ENCODE data around the gene DLG2.
"Not testable (repeated sequence)": the region's sequence is repeated elsewhere in the genome, so short reads cannot be mapped to it uniquely, and the experiment has no call there.

Gene DLG2

DNA sequence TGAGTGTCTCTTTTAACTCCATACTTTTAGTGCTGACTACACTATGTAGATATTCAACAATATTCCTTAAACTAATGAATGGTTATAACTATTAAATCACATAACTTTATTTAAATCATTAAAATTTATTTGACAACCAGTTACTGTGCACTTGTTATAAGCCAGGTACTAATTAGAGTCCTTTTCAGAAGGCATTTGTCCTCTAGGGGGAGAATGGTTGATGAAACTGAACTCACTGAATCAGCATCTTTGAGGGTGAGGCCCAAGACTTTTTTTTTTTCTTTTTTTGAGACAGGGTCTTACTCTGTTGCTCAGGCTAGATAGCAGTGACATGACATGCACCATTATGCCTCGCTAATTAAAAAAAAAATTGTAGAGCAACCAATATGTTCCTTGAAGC is 1825.3 kb downstream of the DLG2 start:
- DNase-seq (ENCODE audit: low read depth in 3 of 3), result no peak

DNA sequence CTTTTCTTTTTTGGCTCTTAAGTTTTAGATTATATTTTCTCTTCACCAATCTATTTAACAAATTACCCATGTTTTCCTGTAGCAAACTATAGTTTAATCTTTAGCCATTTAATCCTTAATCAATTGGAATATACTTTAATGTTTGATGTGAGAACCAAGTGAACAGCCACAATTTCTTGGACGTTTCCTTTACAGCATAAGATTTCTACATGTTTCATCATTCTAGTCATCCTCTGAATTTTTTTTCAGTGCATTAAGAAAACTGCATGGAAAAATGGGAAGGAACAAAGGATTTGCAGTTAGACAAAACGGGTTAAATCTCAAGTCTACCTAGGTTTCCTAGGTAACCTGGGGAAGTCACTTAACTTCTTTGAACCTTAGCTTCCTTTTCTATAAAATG is 1833.8 kb downstream of the DLG2 start:
- no peak for DNase-seq (ENCODE audit: low read depth in 3 of 3)

DNA sequence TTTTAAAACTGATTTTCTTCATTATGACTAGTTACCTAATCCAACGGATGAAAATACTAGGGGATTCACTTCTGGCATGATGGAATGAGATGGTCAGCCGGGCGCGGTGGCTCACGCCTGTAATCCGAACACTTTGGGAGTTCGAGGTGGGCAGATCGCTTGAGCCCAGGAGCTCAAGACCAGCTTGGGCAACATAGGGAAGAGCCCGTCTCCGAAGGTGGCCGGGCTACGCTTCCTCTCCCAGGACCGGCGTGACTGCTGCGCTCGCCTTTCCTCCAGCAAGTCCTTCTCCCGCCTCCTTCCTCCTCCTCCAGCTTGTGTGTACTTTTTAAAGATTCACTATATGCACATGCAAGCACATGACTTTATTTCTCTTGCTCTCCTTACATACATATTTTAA is 1835.6 kb downstream of the DLG2 start:
- DNase-seq (ENCODE audit: low read depth in 3 of 3), result no peak

DNA sequence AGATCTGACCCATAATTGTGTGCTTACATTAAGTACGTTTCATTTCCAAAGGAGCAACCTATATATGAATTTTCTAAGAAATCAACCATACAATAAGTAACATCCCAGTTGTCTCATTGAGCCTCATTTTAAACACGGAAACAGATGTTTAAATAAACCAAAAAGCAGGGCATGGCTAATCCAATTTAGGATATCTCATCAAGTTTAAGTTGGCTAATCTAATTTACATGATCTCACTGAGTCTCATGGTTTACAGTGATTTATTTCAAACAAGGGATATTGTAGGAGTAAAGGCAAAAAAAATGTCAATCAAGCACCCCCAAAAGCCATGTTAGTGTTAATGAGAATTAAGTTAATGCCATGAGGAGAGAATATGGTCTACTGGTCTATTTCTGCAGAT is 1841.2 kb downstream of the DLG2 start:
- DNase-seq (ENCODE audit: low read depth in 3 of 3), result no peak

DNA sequence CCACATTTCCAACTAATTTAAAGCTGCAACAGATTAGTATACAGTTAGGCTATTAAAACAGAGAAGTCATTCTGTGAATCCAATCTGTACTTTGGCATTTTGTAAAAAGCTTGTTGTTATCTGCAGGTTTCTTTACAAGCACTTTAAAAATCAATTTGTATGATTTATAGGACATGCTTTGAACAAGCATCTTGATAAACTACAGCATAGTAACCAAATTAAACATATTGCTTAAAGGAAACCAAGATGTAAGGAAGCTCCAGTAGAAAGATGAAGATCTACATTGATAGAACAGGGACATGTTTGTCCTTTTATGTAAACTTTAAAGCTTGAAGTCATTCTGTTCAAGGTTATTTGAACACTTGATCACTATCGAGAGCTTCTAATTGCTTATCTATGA is 1842.7 kb downstream of the DLG2 start:
- no peak for DNase-seq (ENCODE audit: low read depth in 3 of 3)

DNA sequence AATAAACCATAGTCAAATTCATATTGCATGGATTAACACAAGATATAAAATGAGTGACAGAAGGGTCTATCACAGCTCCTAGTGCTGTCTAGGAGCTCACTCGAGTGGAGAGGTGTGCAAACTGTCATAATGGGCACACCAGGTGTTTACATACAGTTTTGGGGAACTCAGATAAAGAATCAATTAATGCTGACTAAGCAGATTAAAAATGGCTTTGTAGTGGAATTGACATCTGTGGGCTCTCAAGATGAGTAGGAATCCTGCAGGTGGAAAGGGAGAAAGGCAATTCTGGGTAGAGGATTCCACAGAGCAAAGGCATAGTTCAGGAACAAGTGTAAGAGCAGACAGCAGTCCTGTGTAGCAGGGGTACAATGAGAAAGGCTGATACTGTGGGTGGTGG is 1844.8 kb downstream of the DLG2 start:
- no peak for DNase-seq (ENCODE audit: low read depth in 3 of 3)

DNA sequence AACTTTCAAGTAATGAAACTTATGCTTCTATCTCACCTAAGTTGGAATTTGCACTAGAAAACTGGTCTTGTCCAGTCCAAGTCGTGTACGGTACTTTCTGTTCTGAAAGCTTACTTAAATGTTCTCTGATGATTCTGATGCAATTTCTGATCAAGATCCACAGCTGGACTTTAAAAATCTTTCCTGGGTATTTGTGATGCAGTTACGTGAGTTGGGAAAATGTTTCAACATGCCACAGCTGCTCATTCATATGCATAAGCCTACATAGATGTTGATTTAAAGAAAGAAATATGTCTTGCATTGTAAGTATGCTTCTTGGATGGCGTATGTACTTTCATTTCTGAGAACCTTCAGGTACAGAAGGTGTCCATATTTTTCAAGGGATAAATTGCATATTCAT is 1847.3 kb downstream of the DLG2 start:
- DNase-seq (ENCODE audit: low read depth in 3 of 3), result no peak

DNA sequence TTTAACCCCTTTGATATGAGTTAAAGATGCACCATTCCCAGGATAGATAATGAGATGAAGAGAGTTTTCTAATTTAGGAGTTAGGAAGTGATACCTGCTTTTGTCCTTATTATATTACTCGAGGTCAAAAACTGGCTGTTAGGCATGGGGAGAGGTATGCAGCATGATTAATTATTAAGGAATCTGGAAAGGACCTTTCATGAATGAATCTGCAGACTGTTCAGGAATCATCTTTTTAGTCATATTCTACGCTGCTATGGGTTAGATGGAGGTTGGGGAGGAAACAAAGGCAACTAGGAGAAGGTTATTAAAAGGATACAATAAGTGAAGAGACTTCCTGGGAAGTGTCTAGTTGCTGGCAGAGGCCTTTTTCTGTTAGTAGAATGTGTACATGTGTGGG is 1848.5 kb downstream of the DLG2 start:
- no peak for DNase-seq (ENCODE audit: low read depth in 3 of 3)

DNA sequence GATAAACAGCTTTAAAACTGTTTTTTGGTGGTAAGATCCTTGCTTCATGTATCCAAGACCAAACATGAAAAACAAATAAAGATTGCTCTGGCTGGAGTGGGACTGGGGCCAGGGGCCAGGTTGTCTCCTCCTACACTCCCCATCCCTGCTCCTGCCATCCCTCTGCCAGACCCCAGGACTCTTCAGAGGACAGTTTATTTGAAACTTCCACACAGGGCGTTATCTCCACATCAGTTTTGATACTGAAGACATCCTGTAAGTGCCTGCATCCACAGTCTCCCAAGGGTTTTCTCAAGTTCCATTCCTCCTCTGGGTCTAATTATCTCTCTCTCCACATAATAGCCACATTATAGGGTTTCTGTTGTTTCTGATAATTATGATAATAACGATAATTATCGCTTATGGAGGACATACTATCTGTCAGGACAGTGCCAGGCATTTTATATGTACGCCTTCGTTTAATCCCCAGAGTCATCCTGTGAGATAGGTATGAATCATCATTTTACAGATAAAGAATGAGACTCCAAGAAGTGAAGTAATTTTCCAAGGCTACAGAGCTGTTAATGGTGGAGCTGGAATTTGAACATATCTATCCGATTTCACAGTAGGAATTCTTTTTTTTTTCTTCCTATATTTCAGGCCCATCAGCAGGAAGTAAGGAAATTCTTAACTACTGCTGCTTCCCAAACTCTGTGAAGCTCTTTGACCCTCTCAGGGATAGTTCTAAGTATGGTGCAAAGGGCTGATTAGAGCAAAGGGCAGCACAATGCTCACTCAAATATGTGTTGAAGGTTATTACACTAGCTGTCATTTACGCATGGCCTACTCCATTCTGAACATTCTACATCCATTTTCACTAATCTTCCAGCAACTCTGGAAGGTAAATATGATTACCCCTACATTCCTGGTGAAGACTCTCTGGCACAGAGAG is 1852.9 kb downstream of the DLG2 start:
- DNase-seq (ENCODE audit: low read depth in 3 of 3), result no peak

DNA sequence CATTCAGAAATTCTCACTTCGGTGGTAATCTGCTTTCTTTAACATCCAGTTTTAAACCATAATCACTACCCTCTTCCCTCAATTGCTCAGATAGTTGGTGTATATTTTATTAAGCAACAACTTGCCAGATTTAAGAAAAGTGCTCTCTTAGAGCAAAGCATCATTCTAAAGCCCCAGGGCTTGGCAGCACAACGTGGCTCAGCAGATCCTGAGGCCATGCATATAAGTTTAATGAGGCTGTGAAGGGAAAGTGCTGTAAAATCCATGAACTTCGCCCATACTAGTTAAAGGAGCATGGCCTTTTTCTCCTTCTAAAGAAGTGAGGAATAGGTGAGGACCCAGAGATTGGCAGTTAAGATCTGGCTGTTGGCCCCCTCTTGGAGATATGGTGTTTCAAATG is 1858.7 kb downstream of the DLG2 start:
- DNase-seq (ENCODE audit: low read depth in 3 of 3), result no peak

DNA sequence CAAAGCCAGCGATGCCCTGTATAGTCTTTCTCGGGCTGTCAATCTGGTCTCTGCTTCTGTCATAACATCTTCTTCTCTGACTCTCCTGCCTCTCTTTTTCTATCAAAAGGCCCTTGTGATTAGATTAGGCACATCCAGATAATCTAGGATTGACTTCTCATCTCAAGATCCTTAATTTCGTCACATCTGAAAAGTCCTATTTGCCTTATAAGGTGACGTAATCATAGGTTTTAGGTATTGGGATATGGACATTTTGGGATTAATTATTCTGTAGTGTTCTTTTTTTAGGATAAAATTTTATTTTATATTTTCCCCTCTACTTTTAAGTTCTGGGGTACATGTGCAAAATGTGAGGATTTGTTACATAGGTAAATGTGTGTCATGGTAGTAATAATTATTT is 1860.2 kb downstream of the DLG2 start:
- no peak for DNase-seq (ENCODE audit: low read depth in 3 of 3)

DNA sequence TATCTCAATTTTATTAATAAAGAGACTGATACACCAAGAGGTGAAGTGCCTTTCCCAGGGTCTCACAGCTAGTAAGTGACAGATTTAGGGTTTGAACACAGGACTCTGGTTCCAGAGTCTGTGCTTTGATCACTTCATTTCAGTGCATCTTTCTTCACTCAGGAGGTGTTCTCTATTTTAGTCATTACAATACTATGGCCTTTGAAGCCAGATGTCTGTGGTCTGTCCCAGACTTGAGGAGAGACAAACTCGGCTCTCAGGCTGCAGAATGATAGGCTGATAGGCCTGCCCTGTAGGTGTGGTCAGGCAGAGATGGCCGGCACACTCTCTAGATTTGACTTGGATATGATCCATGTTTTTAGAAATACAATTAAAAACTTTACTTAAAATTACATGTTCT is 1862.5 kb downstream of the DLG2 start:
- no peak for DNase-seq (ENCODE audit: low read depth in 3 of 3)

DNA sequence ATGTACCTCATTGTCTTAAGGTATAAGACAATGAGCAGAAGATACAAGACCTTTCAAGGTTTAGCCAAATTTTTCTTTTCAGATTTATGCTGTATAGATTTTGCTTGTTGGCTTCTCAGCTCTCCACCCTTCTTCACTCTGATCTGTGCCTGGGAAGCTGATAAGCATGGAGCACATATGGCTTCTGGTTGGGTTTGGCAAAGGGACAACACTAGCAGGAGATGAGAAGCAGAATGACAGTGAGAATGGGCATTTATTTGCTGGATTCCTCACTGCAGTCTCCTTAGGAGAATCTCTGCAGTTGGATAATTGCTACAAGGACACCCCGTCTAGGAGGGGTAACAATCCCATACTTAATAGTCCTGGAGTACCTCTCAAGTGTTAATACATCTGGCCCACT is 1866.2 kb downstream of the DLG2 start:
- DNase-seq (ENCODE audit: low read depth in 3 of 3), result no peak

DNA sequence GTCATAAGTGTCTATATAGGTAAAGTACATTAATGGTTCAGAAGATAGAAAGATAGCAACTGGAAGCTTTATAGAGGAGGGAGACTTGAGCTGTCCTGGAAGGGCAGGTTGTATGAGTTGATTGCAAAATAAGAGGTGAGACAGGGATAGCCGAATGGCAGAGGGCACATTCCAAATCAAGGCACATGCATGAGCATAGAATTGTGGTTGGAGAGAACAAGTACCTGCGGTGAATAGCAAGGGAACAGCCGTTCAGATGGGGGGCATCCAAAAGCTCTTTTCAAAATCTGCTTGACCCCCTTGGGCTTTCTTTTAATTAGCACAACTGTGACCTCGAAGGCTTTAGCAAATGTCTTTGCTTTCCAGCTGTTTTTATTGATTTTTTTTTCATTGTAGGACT is 1868.0 kb downstream of the DLG2 start:
- DNase-seq (ENCODE audit: low read depth in 3 of 3), result no peak

DNA sequence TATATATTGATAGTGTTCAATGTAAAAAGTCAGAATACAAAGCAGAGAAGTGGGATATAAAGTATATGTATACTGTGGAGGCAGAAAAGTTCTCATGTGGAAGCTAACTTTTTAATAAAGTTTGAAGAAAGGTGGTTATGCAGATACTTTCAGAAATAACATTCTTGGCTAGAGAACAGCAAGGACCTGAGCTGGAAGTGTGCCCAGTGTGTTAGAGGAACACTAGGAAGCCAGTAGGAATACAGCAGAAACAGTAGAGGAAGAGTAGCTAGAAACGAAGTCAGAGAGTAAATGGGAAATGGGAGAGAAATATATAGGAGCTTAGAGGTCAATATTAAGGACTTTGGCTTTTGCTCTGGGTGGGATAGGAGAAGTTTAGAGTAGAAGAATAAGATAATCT is 1876.1 kb downstream of the DLG2 start:
- no peak for DNase-seq (ENCODE audit: low read depth in 3 of 3)

DNA sequence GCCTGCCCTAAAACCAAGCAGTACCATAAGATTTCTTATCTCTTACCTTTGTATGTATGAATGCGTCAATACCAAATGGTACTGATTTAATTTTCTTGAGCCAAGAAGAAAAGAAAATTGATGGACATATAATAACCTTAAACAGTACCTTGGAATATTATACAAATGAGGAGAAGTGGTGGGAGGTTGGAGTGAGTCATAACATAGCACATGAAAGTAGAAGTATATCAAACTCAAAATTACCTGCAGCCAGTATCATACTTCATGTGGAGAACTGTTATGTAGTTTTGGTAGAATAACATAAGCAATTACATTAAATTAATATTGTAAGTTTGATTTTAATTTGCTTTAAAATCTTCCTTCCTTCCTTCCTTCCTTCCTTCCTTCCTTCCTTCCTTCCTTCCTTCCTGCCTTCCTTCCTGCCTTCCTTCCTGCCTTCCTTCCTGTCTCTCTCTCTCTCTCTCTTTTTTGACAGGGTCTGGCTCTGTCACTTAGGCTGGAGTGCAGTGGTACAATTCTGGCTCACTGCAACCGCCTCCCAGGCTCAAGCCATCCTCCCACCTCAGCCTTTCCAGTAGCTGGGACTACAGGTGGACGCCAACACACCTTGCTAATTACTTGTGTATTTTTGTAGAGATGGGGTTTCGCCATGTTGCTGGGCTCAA is 1880.1 kb downstream of the DLG2 start:
- DNase-seq (ENCODE audit: low read depth in 3 of 3), result no peak

DNA sequence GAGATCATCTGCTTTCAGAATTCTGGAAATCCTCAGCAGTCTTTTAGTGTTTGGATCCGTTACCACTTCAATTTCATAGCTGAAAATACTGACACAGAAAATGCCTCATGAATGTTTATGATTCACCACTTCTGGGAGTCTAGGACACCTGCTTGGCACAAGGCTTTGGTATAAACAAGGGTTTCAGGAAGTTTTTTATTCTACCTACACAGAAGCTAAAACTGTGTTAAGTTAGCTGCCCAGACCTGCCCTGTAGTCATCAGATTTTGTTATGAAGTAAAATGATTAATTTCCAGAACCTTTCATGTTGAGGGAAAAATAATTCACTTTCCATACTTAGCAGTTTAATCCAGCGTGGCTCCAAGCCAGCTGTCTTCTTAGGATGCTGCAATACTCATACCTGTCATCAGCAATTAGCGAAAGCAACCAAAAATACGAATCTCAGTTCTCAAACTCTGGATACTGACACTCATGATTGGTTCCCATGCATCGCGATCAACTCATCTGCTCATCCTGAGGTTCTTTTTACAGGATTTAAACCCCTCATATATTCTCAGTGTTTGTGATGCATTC is 1882.4 kb downstream of the DLG2 start:
- no peak for DNase-seq (ENCODE audit: low read depth in 3 of 3)

DNA sequence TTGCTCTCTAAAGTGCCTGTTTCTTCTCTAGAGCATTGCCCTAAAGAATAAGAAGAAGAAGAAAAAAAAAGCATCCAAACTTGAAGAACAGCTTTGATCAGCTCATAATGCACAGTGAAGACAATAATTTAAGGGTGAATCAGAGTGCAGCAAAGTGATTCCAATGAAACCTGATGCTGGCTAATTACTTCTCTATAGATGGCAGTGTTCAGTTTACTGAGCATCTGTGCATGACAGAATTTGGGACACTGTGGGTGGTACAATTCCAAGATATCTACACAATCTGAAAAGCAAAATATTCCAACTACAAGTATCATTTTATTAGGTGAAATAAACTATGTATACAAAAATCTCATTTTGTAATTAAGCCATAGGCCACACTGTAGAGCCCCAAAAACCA is 1890.5 kb downstream of the DLG2 start:
- no peak for DNase-seq (ENCODE audit: low read depth in 3 of 3)

DNA sequence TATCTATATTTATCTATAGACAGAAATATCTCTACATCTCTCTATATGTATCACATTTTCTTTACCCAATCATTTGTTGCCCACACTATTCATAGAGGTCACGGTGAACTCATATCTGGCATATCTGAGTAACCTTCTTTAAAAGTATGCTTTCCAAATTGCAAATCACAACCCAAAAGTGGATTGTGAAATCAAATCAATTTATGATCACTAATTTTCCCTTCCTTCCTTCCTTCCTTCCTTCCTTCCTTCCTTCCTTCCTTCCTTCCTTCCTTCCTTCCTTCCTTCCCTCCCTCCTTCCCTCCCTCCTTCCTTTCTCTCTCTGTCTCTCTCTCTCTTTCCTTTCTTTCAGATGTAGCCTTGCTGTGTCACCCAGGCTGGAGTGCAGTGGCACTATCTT is 1893.0 kb downstream of the DLG2 start:
- DNase-seq (ENCODE audit: low read depth in 3 of 3), result no peak

DNA sequence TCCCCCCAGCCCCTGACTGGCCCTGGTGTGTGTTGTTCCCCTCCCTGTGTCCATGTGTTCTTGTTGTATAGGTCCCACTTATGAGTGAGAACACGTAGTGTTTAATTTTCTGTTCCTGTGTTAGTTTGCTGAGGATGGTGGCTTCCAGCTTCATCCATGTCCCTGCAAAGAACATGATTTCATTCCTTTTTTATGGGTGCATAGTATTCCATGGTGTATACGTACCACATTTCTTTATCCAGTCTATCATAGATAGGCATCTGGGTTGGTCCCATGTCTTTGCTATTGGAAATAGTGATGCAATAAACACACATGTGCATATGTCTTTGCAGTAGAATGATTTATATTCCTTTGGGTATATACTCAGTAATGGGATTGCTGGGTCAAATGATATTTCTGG is 1895.9 kb downstream of the DLG2 start:
- DNase-seq (ENCODE audit: low read depth in 3 of 3), result not testable (repeated sequence)

DNA sequence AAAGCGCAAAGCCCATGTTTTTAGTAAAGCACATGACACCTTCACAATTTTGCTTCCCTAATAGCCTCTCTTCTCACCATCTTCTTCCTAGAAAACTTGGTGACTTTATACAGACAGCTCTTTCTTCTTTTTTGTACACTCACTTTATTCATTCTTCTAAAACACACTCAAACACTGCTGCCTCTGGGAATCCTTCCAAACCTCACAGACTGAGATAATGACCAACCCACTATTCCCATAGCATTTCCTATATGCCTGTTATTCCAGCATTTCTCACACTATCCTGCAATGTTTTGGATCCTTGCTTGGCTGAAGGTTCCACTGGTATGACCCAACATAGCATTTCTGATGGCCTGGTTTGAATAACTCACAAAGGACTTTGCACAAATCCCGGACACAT is 1898.9 kb downstream of the DLG2 start:
- DNase-seq (ENCODE audit: low read depth in 3 of 3), result no peak

DNA sequence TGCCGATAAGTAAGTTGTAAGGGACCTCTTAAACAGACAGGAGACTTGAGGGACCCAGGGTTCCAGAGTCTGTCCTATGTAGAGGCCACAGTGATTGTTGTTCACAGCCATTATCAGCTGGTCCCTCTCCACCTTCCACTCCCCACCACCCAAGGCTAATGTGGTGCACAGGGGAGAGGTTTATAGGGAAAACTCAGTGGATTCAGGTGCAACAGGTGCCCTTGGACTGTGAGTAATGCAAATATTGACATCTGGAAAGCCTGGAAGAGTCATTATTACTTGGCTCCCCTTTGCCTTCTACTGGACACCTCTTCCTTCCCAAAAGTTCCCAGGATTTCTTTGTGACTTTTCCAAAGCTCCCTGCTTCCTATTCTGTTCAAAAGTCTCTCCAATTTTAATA is 1899.9 kb downstream of the DLG2 start:
- DNase-seq (ENCODE audit: low read depth in 3 of 3), result no peak

DNA sequence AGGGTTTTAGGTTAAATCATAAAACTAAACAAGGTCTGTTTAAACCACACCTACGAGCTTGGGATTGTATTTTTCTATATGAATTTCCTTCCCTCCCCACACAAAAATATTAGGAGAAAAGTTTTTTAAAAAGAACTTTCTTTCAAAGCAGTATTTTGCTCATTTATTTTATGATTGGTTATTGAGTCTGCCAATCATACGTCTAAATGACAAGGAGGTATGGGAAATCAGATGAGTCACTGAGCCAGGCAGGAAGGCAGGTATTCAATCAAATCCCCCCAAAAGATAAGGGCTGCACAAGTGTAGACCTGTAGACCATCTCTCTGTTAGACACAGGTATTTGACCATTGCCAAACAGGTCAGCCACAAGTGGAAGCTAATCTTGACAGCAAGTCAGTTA is 1900.8 kb downstream of the DLG2 start:
- no peak for DNase-seq (ENCODE audit: low read depth in 3 of 3)
